ENCODE results near the gene NFAT5.
"Not testable (repeated sequence)": the region's sequence is repeated elsewhere in the genome, so short reads cannot be mapped to it uniquely, and the experiment has no call there.

The NFAT5 gene

DNA sequence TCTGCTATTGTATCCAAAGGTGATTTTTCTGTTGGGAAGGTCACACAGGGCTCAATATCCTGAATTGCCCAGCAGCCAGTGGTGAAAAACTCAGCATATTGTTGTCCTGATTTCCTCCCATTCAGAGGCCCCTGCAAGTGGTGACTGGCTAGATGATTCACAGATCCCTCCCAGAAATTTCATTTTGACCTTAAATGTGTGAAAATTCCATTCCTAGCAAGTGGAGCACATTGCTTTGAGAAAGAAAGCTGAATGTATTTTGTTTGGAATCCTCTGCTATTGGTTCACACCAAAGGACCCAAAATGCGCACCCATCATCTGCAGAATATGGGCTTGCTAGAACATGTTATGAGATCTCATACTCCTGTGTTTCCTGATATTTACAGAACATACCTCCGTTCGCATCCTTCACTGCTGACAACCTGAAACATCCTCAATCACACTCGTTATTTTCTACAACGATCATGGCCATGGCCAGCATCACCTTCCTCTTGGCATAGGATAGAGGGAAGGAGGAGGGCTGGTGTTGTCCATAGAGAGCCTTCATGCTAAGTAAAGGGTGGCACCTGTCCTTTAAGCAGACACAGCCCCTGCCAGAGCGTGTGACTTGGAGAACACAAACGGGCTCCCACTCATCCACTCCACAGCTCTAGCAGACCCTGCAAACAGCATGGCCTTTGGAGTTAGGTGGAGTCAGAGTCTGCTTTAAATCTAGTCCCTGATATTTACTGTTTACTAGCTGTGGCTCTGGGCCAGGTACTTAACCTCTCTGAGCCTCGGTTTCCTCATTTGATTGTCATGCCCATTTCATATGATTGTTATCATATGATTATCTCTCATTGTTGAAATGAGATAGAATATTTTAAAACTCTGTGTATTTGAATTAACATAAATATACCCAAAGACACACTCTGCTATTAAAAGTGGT lies 30.4 kb upstream of the NFAT5 start:
- H3K4me1 ChIP-seq (ENCODE audit: insufficient read depth, low read length), result peaks cover 6% of the 10 kb centered on the region
- H3K4me3 ChIP-seq (ENCODE audit: low read length), result no peak overlapping the region
- no peaks in the 10 kb centered on the region for H3K9me3 ChIP-seq (ENCODE audit: low read length)
- no peaks in the 10 kb centered on the region for H3K27me3 ChIP-seq (ENCODE audit: insufficient read depth, low read length)
- H3K36me3 ChIP-seq (ENCODE audit: insufficient read depth, low read length), result no peaks in the 10 kb centered on the region
- no peak overlapping the region for H2AFZ ChIP-seq (ENCODE audit: low read depth, low read length)

- no peaks in the 10 kb centered on the region for H3K9me3 ChIP-seq (ENCODE audit: low read length)
- no peaks in the 10 kb centered on the region for H3K36me3 ChIP-seq (ENCODE audit: insufficient read depth, low read length)
- H2AFZ ChIP-seq (ENCODE audit: low read depth, low read length), result no peak overlapping the region
- H3K4me1 ChIP-seq (ENCODE audit: insufficient read depth, low read length), result no peaks in the 10 kb centered on the region
- no peaks in the 10 kb centered on the region for H3K27me3 ChIP-seq (ENCODE audit: insufficient read depth, low read length)
- no peak overlapping the region for H3K4me3 ChIP-seq (ENCODE audit: low read length)
Measured at GRCh38 chr16:69537706-69538080, 28.1 kb upstream of the NFAT5 start.

GRCh38 chr16:69538808-69539207 lies 27.0 kb upstream of the NFAT5 start:
- H3K27me3 ChIP-seq (ENCODE audit: insufficient read depth, low read length), result no peaks in the 10 kb centered on the region
- no peaks in the 10 kb centered on the region for H3K9me3 ChIP-seq (ENCODE audit: low read length)
- no peak overlapping the region for H3K4me3 ChIP-seq (ENCODE audit: low read length)
- no peaks in the 10 kb centered on the region for H3K36me3 ChIP-seq (ENCODE audit: insufficient read depth, low read length)
- H3K4me1 ChIP-seq (ENCODE audit: insufficient read depth, low read length), result no peaks in the 10 kb centered on the region
- no peak overlapping the region for H2AFZ ChIP-seq (ENCODE audit: low read depth, low read length)

DNA sequence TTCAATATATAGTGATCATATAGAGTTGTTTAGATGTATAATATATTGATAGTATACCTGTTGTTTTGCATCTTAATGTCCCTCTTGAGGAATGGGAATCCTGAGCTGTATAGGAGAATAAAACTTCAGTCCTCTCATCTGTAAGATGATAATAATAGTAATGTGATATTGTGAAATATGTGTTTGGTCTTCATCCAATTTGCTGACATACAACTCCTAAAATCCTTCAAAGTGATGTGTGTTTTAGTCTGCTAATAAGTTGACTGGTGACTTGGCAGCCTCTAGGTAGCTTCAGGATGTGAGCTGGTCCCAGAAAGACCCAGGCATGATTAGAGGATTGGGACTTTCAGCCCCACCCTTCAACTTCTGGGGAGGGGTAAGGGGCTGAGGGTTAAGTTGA lies 22.8 kb upstream of the NFAT5 start:
- Histone ChIP-seq H3K4me3 (ENCODE audit: low read length) (no peak overlapping the region), H3K27me3 (ENCODE audit: insufficient read depth, low read length) (no peaks in the 10 kb centered on the region), H2AFZ (ENCODE audit: low read depth, low read length) (no peak overlapping the region), H3K9me3 (ENCODE audit: low read length) (no peaks in the 10 kb centered on the region), H3K4me1 (ENCODE audit: insufficient read depth, low read length) (no peaks in the 10 kb centered on the region), H3K36me3 (ENCODE audit: insufficient read depth, low read length) (no peaks in the 10 kb centered on the region)

GRCh38 chr16:69544088-69544487 lies 21.7 kb upstream of the NFAT5 start:
- Histone ChIP-seq H3K36me3 (ENCODE audit: insufficient read depth, low read length) (no peaks in the 10 kb centered on the region), H3K9me3 (ENCODE audit: low read length) (no peaks in the 10 kb centered on the region), H3K4me1 (ENCODE audit: insufficient read depth, low read length) (no peaks in the 10 kb centered on the region), H2AFZ (ENCODE audit: low read depth, low read length) (no peak overlapping the region), H3K4me3 (ENCODE audit: low read length) (no peak overlapping the region), H3K27me3 (ENCODE audit: insufficient read depth, low read length) (no peaks in the 10 kb centered on the region)

GRCh38 chr16:69546663-69547062 lies 19.1 kb upstream of the NFAT5 start:
- not testable (repeated sequence) for H3K4me1 ChIP-seq (ENCODE audit: insufficient read depth, low read length); H2AFZ ChIP-seq (ENCODE audit: low read depth, low read length); H3K36me3 ChIP-seq (ENCODE audit: insufficient read depth, low read length); H3K27me3 ChIP-seq (ENCODE audit: insufficient read depth, low read length); H3K4me3 ChIP-seq (ENCODE audit: low read length); H3K9me3 ChIP-seq (ENCODE audit: low read length)

GRCh38 chr16:69553332-69553731 lies 12.4 kb upstream of the NFAT5 start:
- no peaks in the 10 kb centered on the region for H3K9me3 ChIP-seq (ENCODE audit: low read length)
- H3K36me3 ChIP-seq (ENCODE audit: insufficient read depth, low read length), result no peaks in the 10 kb centered on the region
- H3K27me3 ChIP-seq (ENCODE audit: insufficient read depth, low read length), result no peaks in the 10 kb centered on the region
- peaks cover 6% of the 10 kb centered on the region for H3K4me1 ChIP-seq (ENCODE audit: insufficient read depth, low read length)
- peak overlapping the region; percentile 53 for H2AFZ ChIP-seq (ENCODE audit: low read depth, low read length)
- H3K4me3 ChIP-seq (ENCODE audit: low read length), result no peak overlapping the region

GRCh38 chr16:69554495-69554894 lies 11.3 kb upstream of the NFAT5 start:
- Histone ChIP-seq H3K4me1 (ENCODE audit: insufficient read depth, low read length) (peaks cover 6% of the 10 kb centered on the region), H3K4me3 (ENCODE audit: low read length) (no peak overlapping the region), H3K9me3 (ENCODE audit: low read length) (no peaks in the 10 kb centered on the region), H3K36me3 (ENCODE audit: insufficient read depth, low read length) (no peaks in the 10 kb centered on the region), H3K27me3 (ENCODE audit: insufficient read depth, low read length) (no peaks in the 10 kb centered on the region), H2AFZ (ENCODE audit: low read depth, low read length) (no peak overlapping the region)

DNA sequence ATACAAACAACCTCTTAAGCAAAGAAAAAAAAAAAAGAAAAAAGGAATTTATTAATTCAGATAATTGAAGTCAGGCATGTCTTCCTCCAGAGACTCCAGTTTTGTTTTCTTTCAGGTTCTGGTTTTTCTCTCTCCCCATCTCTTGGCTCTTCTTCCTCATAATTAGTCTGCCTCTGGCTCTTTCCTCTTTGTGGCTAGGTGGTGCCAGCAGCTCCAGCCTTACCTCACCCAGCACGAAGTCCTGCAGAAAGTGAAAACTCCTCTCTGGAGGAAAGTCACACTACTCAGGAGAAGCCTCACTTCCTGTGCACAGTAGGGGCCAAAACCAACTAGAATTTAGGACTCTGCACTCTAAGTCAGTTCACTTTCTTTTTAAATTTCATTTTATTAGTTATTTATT lies 10.3 kb upstream of the NFAT5 start:
- peaks cover 6% of the 10 kb centered on the region for H3K4me1 ChIP-seq (ENCODE audit: insufficient read depth, low read length)
- H3K9me3 ChIP-seq (ENCODE audit: low read length), result no peaks in the 10 kb centered on the region
- H2AFZ ChIP-seq (ENCODE audit: low read depth, low read length), result no peak overlapping the region
- no peaks in the 10 kb centered on the region for H3K27me3 ChIP-seq (ENCODE audit: insufficient read depth, low read length)
- no peak overlapping the region for H3K4me3 ChIP-seq (ENCODE audit: low read length)
- H3K36me3 ChIP-seq (ENCODE audit: insufficient read depth, low read length), result no peaks in the 10 kb centered on the region

- no peak overlapping the region for H3K4me3 ChIP-seq (ENCODE audit: low read length)
- H3K27me3 ChIP-seq (ENCODE audit: insufficient read depth, low read length), result no peaks in the 10 kb centered on the region
- no peaks in the 10 kb centered on the region for H3K9me3 ChIP-seq (ENCODE audit: low read length)
- peaks cover 6% of the 10 kb centered on the region for H3K4me1 ChIP-seq (ENCODE audit: insufficient read depth, low read length)
- no peaks in the 10 kb centered on the region for H3K36me3 ChIP-seq (ENCODE audit: insufficient read depth, low read length)
- no peak overlapping the region for H2AFZ ChIP-seq (ENCODE audit: low read depth, low read length)
Measured at GRCh38 chr16:69555867-69556266, 9.9 kb upstream of the NFAT5 start.

GRCh38 chr16:69559164-69559563 lies 6.6 kb upstream of the NFAT5 start:
- Histone ChIP-seq H2AFZ (ENCODE audit: low read depth, low read length) (no peak overlapping the region), H3K4me3 (ENCODE audit: low read length) (no peak overlapping the region), H3K4me1 (ENCODE audit: insufficient read depth, low read length) (peaks cover 6% of the 10 kb centered on the region), H3K27me3 (ENCODE audit: insufficient read depth, low read length) (no peaks in the 10 kb centered on the region), H3K36me3 (ENCODE audit: insufficient read depth, low read length) (no peaks in the 10 kb centered on the region), H3K9me3 (ENCODE audit: low read length) (no peaks in the 10 kb centered on the region)

- H3K4me1 ChIP-seq (ENCODE audit: insufficient read depth, low read length), result peaks cover 15% of the 10 kb centered on the region
- H2AFZ ChIP-seq (ENCODE audit: low read depth, low read length); H3K36me3 ChIP-seq (ENCODE audit: insufficient read depth, low read length); H3K9me3 ChIP-seq (ENCODE audit: low read length); H3K4me3 ChIP-seq (ENCODE audit: low read length); H3K27me3 ChIP-seq (ENCODE audit: insufficient read depth, low read length): not testable (repeated sequence)
Measured at GRCh38 chr16:69561367-69561766, 4.4 kb upstream of the NFAT5 start.

GRCh38 chr16:69561901-69562300 lies 3.9 kb upstream of the NFAT5 start:
- no peaks in the 10 kb centered on the region for H3K27me3 ChIP-seq (ENCODE audit: insufficient read depth, low read length)
- H3K36me3 ChIP-seq (ENCODE audit: insufficient read depth, low read length), result no peaks in the 10 kb centered on the region
- peaks cover 15% of the 10 kb centered on the region for H3K4me1 ChIP-seq (ENCODE audit: insufficient read depth, low read length)

DNA sequence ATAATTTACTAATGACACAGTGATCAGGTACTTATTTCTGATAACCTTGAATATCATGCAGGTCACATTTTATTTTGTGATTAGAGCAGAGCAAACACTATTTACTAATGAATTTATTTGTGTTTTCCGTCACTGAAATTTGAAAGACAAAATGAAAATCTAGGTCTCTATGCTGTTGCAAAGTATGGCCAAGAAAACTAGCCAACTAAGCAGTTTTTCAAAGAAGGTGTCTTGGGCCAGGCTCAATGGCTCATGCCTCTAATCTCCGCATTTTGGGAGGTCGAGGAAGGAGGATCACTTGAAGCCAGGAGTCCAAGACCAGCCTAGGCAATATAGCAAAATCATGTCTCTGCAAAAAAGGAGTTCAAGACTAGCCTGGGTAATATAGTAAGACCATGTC lies 3.0 kb upstream of the NFAT5 start:
- Histone ChIP-seq H3K9me3 (ENCODE audit: low read length) (no peaks in the 10 kb centered on the region), H3K27me3 (ENCODE audit: insufficient read depth, low read length) (no peaks in the 10 kb centered on the region), H2AFZ (ENCODE audit: low read depth, low read length) (no peak overlapping the region), H3K4me1 (ENCODE audit: insufficient read depth, low read length) (peaks cover 21% of the 10 kb centered on the region), H3K36me3 (ENCODE audit: insufficient read depth, low read length) (no peaks in the 10 kb centered on the region), H3K4me3 (ENCODE audit: low read length) (no peak overlapping the region)

More at GRCh38 chr16:69561901-69562300, 3.9 kb upstream of the NFAT5 start:
- Histone ChIP-seq H2AFZ (ENCODE audit: low read depth, low read length) (no peak overlapping the region), H3K4me3 (ENCODE audit: low read length) (no peak overlapping the region), H3K9me3 (ENCODE audit: low read length) (no peaks in the 10 kb centered on the region)
